ENCODE results near the gene SASH1. TPM values are rescaled to one million over a fixed set of nuclear protein-coding genes. Genes with fewer than 3 reads are reported as not detected.

Gene SASH1
- total RNA-seq, 1 donor from 2014 or later: 20.5 TPM

DNA sequence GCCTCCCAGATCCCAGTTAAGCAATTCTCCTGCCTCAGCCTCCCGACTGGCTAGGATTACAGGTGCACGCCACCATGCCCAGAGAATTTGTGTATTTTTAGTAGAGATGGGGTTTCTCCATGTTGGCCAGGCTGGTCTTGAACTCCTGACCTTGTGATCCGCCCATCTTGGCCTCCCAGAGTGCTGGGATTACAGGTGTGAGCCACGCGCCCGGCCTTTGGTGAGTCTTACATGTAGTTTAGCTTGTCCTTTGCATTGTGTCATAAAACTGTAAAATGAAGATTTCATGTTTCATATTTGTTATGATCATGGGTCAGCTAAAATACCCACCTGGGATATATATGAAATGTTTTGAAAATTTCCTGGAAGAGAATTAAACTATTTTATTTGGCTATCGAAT, 183.5 kb downstream of the SASH1 start:
- DNase-seq (ENCODE audit: low spot score): no peak
- intact Hi-C loops (cut with DNase I): no loop called here

DNA sequence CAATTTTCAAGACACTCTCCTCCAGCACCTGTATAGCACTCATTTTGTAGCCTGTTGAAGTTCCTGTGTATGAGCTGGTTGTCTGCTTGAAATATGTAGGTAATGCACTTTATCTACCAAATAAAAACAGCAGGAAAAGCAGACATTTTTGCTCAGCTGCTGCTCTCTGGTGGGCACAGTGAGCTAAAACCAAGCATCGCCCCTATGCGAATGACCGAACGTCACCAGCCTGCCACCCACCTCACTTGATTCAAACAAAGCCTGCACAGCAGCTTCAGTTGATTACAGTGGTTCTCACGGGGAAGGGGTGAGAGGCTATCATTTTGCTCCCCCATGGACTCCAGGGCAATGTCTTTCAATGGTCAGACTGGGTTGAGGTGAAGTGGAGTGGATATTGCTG, 185.7 kb downstream of the SASH1 start:
- no peak for DNase-seq (ENCODE audit: low spot score)
- intact Hi-C loops (cut with DNase I): no loop called here

DNA sequence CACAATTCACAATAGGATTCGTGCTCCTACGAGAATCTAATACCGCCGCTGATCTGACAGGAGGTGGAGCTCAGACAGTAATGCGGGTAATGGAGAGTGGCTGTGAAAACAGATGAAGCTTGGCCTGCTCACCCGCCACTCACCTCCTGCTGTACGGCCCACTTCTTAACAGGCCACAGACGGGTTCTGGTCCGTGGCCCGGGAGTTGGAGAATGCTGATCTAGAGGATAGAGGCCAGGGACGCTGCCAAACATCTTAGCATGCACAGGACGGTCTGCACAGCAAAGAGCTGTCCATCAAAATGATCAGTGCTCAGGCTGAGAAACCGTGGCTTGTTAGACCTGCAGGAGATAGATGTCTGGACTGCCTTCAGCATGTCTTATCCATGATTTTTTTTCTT, 186.4 kb downstream of the SASH1 start:
- intact Hi-C loops (cut with DNase I): no loop called here

DNA sequence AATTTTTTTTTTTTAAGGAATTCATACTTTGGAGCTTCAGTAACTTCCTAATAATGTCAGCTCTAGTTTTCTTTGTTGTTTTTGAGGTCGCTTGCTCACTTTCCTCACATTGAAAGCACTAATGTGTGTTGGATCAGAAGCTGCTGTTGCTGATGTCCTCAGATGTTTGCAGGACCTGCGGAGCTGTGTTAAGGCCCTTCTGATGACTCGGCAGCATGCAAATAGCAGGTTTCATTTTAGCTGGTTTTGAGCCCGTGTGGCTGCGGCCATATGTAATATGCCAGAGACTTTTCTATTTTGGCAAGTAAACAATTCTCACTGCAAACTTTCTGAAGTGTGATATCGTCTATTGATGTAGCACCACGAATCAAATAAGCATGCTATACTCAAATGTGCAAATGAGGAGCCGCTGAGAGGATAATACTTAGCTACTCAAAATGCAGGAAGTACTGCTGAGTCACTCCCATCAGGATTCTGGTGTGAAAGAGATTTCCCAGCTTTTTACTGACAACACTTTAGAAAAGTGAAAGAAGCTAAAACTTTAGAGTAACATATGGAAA, 187.8 kb downstream of the SASH1 start:
- intact Hi-C loops (cut with DNase I): no loop called here
- no peak for DNase-seq (ENCODE audit: low spot score)

More for the DNA sequence above, 186.4 kb downstream of the SASH1 start:
- DNase-seq (ENCODE audit: low spot score): no peak

DNA sequence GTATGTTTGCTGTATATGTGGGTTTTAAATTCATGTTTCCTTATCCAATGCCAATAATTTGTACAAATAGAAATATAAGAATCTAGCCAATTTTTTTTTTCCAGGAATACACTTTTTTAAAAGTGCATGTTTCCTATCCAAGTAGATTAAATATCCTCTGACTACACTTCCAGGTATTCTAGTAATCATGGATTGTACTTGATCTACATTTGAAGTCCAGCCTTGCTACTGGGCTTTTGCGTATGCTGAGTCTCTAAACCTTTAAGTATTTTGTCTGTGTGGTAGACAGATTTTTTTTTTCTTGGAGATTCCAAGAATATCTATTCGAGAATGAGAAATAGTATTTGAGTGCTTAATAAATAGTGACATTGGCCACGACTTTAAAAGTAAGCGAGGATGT, 188.3 kb downstream of the SASH1 start:
- intact Hi-C loops (cut with DNase I): no loop called here
- DNase-seq (ENCODE audit: low spot score): no peak

DNA sequence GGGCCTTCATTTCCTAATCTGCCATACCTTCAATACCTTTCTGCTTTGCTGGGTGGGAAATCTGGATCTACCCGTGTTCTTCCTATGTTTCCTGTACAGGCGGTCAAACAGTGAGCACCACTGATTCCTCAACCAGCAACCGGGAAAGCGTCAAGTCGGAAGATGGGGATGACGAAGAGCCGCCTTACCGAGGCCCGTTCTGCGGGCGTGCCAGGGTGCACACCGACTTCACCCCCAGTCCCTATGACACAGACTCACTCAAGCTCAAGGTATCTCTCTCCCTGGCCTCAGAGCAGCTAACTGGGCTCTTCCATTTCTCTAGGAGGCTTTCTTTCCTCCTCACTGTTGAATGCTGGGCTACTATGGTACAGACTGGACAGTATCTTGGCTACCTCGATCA, 190.1 kb downstream of the SASH1 start:
- intact Hi-C loops (cut with DNase I): no loop called here

DNA sequence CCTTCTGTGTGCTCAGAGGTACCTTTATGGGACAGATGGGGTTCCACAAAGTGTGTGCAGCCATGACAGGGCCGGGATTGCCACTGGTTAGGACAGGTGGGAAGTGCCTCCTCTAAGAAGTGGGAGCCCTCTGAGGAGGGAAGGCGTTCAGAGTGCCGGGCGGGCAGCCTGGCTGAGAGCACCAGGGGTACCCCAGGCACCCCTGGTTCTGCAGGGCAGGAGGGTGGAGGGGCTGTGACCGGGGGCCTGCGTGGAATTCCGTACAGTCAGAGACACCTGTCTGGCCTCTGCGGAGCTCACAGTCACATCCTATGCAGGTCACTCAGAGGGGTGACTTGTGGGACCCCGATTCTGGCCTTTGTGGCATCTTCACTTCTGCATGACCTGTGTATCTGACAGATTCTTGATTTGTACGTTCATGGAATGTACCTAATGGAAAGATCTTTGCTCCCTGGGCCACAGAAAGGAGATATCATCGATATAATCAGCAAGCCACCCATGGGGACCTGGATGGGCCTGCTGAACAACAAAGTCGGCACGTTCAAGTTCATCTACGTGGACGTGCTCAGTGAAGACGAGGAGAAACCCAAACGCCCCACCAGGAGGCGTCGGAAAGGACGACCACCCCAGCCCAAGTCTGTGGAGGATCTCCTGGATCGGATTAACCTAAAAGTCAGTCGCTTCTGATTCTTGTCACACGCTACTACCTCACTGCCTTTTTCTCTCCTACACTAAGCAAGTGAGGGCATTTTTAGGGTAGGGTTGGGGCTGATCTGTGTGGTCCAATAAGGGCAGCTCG, 190.9 kb downstream of the SASH1 start:
- intact Hi-C loops (cut with DNase I): no loop called here
- no peak for DNase-seq (ENCODE audit: low spot score)

More for the DNA sequence above, 190.1 kb downstream of the SASH1 start:
- no peak for DNase-seq (ENCODE audit: low spot score)

DNA sequence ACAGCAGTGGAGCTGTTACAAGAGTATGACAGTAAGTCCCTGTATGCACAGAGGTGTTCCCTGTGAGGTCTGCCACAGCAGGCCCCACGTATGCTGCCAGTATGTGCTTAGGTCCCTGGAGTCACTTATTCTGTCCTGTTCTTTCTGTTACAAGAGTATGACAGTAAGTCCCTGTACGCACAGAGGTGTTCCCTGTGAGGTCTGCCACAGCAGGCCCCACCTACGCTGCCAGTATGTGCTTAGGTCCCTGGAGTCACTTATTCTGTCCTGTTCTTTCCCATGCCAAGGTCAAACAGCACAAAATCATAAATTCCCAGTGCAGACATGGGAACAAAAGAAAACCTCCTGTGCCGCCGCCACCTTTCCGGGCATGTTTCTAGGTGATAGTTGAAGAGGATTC, 192.2 kb downstream of the SASH1 start:
- intact Hi-C loops (cut with DNase I): no loop called here

DNA sequence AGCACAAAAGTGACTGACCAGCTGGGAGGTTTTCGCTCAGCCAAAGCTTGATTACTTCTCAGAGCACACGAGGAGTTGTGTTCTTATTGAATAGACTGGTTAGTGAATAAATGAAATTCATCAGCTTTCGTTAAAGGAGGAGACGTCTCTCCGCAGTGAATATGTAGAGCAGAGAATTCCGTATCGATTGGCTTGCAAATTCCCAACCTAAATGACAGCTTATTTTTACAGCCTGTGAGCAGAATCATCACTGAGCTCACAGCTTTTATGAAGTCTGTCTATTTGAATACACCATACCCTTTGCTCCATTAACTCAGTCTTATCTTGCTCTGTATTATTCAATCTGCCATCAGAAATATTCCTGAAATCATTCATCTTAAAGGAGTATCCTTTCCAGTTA, 192.7 kb downstream of the SASH1 start:
- no peak for DNase-seq (ENCODE audit: low spot score)
- intact Hi-C loops (cut with DNase I): no loop called here

More for the DNA sequence above, 192.2 kb downstream of the SASH1 start:
- DNase-seq (ENCODE audit: low spot score): no peak

DNA sequence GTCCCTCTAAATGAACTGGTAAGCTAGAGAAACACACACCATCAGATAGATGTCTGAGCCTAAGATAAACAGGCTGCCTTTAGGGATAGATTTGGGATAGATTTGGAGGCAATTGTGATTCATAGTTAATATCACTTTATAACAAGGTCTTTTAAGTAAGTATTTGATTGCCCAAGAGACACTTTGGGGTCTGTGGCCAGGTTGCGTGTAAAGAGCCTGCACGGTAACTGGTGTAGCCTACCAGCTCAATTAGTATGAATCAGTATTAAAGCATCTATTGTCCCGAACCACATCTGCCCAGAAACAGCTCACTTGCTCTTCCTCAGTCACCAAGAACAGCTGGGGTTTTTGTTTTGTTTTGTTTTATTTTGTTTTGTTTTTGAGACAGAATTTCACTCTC, 193.3 kb downstream of the SASH1 start:
- DNase-seq (ENCODE audit: low spot score): no peak
- intact Hi-C loops (cut with DNase I): no loop called here

DNA sequence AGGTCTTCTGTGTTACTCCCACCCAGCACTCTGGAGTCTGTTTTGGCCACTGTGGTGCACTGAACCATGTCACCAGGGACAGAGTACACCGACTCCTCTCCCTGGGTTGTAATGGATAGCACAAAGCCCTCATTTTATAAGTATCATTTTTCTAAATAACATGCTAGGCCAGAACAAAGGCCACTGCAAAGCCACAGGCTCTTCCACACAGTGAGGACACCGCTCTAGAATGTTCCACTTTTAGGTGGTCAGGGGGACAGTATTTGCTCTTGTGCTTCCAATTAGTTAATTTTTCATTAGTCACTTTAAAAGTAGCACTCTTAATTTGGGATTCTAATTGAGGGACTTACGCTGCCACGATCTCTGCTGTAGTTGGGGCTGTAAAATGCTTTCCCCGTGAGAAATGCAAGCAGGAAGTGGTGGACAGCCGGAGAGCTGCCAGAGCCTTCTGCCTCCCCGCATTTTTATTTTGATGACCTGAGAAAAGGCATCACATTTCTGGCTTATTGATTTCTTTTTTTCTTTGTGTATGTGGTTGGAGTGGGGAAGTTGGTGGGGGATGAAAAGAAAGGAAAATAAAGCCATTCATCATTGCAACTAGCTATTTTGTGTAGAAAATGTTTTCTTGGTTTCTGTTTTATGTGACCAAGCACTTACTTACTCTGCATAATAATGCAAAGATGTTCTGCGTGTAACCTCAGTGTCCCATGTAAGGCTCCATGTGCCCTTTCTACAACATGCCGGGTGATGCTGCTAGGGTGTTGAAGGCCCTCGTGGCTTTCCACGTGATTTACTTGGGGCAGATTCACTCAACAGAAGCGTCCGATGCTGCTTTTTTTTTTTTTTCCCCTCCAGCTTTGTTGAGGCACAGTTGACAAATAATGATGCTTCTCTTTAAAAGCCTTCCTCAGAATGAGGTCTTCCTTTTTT, 195.9 kb downstream of the SASH1 start:
- no peak for DNase-seq (ENCODE audit: low spot score)
- intact Hi-C loops (cut with DNase I): no loop called here

DNA sequence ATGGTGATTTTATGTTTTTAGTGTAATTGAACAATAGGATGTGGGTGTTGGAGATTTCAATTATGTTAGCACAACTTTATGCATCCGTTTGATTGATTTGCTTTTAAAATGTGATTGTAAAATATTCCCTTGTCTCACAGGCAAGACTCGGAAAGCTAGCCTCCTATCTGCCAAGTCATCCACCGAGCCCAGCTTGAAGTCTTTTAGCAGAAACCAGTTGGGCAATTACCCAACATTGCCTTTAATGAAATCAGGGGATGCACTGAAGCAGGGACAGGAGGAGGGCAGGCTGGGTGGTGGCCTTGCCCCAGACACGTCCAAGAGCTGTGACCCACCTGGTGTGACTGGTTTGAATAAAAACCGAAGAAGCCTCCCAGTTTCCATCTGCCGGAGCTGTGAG, 200.9 kb downstream of the SASH1 start:
- intact Hi-C loops (cut with DNase I): no loop called here
- DNase-seq (ENCODE audit: low spot score): no peak

DNA sequence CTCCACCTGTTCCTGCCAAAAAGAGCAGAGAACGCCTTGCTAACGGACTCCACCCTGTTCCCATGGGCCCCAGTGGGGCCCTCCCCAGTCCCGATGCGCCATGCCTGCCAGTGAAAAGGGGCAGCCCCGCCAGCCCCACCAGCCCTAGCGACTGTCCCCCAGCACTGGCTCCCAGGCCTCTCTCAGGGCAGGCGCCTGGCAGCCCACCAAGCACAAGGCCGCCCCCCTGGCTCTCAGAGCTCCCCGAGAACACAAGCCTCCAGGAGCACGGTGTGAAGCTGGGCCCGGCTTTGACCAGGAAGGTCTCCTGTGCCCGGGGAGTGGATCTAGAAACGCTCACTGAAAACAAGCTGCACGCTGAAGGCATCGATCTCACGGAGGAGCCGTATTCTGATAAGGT, 201.8 kb downstream of the SASH1 start:
- intact Hi-C loops (cut with DNase I): no loop called here
- no peak for DNase-seq (ENCODE audit: low spot score)

DNA sequence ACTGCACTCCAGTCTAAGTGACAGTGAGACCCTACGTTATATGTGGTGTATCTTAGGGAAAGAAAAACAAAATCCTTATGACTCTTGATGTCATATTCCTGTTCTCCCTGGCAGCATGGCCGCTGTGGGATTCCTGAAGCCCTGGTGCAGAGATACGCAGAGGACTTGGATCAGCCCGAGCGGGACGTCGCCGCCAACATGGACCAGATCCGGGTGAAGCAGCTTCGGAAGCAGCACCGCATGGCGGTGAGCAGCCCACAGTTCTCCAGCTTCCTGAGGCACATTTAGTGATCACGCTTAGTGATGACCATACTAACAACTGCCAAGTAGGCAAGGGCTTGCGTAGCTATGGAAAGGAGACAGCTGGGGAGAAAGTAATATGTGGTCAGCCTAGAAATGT, 203.3 kb downstream of the SASH1 start:
- no peak for DNase-seq (ENCODE audit: low spot score)
- intact Hi-C loops (cut with DNase I): no loop called here

DNA sequence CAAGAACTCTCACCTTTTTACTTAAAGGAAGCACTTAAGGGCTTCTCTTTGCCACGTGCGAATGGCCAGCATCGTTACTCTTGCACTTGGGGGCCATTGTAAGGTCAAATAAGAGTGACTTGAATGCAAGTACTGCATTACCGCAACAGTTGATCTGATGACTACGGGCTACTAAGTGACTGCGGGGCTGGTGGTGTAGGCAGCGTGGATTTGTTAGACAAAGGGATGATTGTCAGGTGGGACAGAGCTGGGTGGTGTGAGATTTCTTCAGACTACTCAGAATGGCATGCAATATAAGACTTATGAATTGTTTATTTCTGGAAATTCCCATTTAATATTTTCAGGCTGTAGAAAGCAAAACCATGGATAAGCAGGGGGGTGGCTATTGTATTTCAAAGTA, 204.5 kb downstream of the SASH1 start:
- DNase-seq (ENCODE audit: low spot score): no peak

DNA sequence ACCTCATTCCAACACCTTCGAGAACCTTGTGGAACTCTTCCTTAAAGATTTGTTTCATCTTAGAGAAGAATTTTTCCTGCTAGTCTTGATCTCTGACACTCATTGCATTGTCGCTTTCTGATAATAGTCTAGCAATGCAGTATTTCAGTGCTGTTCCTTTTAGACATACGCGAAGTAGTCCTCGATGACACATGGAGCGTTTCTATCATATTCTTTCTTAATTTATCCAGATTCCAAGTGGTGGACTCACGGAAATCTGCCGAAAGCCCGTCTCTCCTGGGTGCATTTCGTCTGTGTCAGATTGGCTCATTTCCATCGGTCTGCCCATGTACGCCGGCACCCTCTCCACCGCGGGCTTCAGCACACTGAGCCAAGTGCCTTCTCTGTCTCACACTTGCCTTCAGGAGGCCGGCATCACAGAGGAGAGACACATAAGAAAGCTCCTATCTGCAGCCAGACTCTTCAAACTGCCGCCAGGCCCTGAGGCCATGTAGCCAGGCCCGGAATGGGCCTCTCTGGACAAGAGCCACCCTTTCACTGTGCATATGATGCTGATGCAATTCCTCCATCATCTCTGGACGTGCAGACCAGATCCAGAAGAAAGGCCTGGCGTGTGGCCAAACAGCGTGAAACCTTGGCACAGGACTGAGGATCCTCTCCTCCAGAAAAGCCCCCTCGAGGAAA, 205.6 kb downstream of the SASH1 start:
- intact Hi-C loops (cut with DNase I): no loop called here
- DNase-seq (ENCODE audit: low spot score): peak; percentile 68

More for the DNA sequence above, 204.5 kb downstream of the SASH1 start:
- intact Hi-C loops (cut with DNase I): no loop called here

DNA sequence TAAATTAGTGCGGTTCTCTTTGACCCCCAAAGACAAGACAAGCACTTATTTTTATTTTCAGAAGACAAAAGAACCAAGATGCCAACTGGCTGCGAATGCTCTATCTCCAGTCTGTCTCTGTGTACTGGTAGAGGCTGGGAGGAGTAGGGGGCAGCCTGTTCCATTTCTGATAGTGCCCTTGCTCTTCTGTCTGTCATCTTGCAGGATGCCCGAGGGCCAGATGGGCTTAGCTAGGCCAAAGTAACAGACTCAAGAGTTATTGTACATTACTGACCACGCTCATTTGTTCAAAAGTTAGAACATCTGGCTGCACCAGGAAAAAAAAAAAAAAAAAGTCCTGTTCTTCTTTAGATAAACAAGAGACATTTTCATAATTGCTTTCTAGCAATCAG, 206.1 kb downstream of the SASH1 start:
- no peak for DNase-seq (ENCODE audit: low spot score)
- intact Hi-C loops (cut with DNase I): no loop called here

DNA sequence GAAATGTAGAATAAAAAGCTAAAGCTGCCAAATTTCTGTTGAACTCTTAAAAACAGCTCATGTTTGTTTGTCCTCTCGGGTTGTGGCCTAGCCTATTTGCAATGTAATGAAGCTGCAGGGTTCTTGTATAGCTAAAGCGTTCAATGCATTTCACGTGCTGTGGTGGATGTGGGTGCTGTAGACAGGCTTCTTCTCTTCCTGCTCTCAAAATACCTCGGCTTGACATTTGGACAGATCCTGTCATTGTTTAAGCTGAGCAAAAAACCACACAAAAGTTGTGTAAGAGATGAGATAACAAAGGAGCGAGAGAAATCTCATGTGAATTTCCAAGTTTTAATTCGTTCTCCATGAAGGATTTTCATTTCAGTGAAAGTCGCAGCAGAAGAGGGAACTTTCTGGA, 207.9 kb downstream of the SASH1 start:
- no peak for DNase-seq (ENCODE audit: low spot score)
- intact Hi-C loops (cut with DNase I): no loop called here

DNA sequence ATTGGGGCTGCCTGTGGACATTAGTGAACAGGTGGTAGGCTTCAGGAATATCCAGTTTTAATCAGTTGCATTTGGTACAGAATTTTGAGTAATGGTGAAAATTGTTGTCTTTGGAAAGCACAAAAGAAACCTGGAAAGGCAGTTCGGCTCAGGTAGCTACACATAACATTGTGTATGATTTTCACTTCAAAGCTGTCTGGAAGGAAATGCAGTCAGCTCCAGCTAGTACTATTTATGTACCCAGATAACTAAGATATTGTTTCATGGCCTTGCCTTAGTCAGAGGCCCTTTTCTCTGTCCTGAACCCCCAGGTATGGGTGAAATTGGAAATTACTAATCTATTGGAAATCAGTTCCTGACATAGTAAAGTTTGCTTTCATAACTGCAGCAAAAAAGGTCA, 208.6 kb downstream of the SASH1 start:
- no peak for DNase-seq (ENCODE audit: low spot score)
- intact Hi-C loops (cut with DNase I): no loop called here

DNA sequence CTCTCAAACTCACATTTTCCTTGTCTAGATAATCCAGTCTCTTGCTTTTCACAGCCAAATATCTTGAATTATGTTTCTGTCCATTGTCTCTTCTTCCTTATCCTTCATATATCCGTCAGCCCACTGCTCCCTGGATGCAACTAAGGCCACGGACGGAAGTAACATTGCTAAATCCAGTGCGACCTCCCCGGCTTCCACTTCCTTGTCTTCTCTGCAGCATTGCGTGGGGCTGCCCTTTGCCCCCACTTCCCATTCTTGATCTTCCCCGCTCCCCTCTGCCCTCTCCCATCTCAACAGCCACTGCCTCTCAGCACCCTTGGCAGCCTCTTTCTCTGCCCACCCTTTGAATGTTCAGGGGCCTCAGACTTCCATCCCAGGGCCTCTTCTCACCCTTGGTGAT, 213.8 kb downstream of the SASH1 start:
- no peak for DNase-seq (ENCODE audit: low spot score)
- intact Hi-C loops (cut with DNase I): loop anchor here (5.0 kb wide), 1 partner anchor 391 kb away; no protein-coding TSS in a partner anchor
